H9 (cell line): ENCODE results near the gene TRPV4. TPM values are rescaled to one million over a fixed set of nuclear protein-coding genes. Genes with fewer than 3 reads are reported as not detected.

ENCODE experiments used
- DNase-seq: peaks from one replicate; pipeline ENCODE4 v3.0.0-alpha.2; 2017
- H2AFZ ChIP-seq: one replicate; pipeline ENCODE4 v1.6.1; 2013; ENCODE audit warnings: mild to moderate bottlenecking, low read length, control low read depth, moderate library complexity
- H2AK5ac ChIP-seq: 2 replicates; pipeline ENCODE4 v1.6.1; 2013; ENCODE audit warnings: low read length, control low read depth, mixed read lengths; ENCODE audit not compliant: insufficient read length
- H2BK120ac ChIP-seq: one replicate; pipeline ENCODE4 v1.6.1; 2013; ENCODE audit warnings: low read depth, mild to moderate bottlenecking, low read length, control low read depth, inconsistent platforms; ENCODE audit not compliant: poor library complexity, severe bottlenecking
- H2BK12ac ChIP-seq: 2 replicates; pipeline ENCODE4 v1.6.1; 2013; ENCODE audit warnings: low read length, control low read depth, mixed read lengths, low read depth; ENCODE audit not compliant: insufficient read length
- H2BK15ac ChIP-seq: 2 replicates; pipeline ENCODE4 v1.6.1; 2013; ENCODE audit warnings: low read depth, low read length, control low read depth
- H2BK20ac ChIP-seq: one replicate; pipeline ENCODE4 v1.6.1; 2013; ENCODE audit warnings: low read depth, mild to moderate bottlenecking, low read length, control low read depth, inconsistent platforms; ENCODE audit not compliant: poor library complexity, severe bottlenecking
- H2BK5ac ChIP-seq: 2 replicates; pipeline ENCODE4 v1.6.1; 2013; ENCODE audit warnings: low read length, control low read depth, mixed read lengths; ENCODE audit not compliant: insufficient read length
- H3K14ac ChIP-seq: 2 replicates; pipeline ENCODE4 v1.6.1; 2013; ENCODE audit warnings: low read length, control low read depth; ENCODE audit not compliant: insufficient read depth
- H3K18ac ChIP-seq: 2 replicates; pipeline ENCODE4 v1.6.1; 2013; ENCODE audit warnings: low read depth, mild to moderate bottlenecking, mixed read lengths, low read length, control low read depth; ENCODE audit not compliant: insufficient read length
- H3K23ac ChIP-seq: 2 replicates; pipeline ENCODE4 v1.6.1; 2013; ENCODE audit warnings: low read length, control low read depth, mixed read lengths, low read depth; ENCODE audit not compliant: insufficient read length
- H3K23me2 ChIP-seq: 2 replicates; pipeline ENCODE4 v1.6.1; 2013; ENCODE audit warnings: low read depth, mild to moderate bottlenecking, mixed read lengths, low read length, control low read depth; ENCODE audit not compliant: insufficient read length, poor library complexity, severe bottlenecking
- H3K27ac ChIP-seq: 2 replicates; pipeline ENCODE4 v1.5.1; 2013; ENCODE audit warnings: low read length, control low read depth, mixed read lengths, low read depth; ENCODE audit not compliant: insufficient read length
- H3K27me3 ChIP-seq: 2 replicates; pipeline ENCODE4 v1.6.1; 2013; ENCODE audit warnings: low read length, control low read depth, inconsistent platforms; ENCODE audit not compliant: insufficient read depth
- H3K4ac ChIP-seq: 2 replicates; pipeline ENCODE4 v1.6.1; 2013; ENCODE audit warnings: low read depth, mild to moderate bottlenecking, control low read depth, inconsistent platforms, low read length, moderate library complexity
- H3K4me1 ChIP-seq: 2 replicates; pipeline ENCODE4 v1.6.1; 2013; ENCODE audit warnings: low read length, control low read depth, inconsistent platforms; ENCODE audit not compliant: insufficient read depth
- H3K4me2 ChIP-seq: 2 replicates; pipeline ENCODE4 v1.6.1; 2013; ENCODE audit warnings: low read length, control low read depth, mixed read lengths; ENCODE audit not compliant: insufficient read length, insufficient read depth
- H3K56ac ChIP-seq: 2 replicates; pipeline ENCODE4 v1.6.1; 2013; ENCODE audit warnings: low read depth, mild to moderate bottlenecking, mixed read lengths, low read length, control low read depth; ENCODE audit not compliant: insufficient read length
- H3K79me1 ChIP-seq: 2 replicates; pipeline ENCODE4 v1.6.1; 2013; ENCODE audit warnings: low read depth, mild to moderate bottlenecking, moderate library complexity, low read length, control low read depth, inconsistent platforms; ENCODE audit not compliant: insufficient read depth, poor library complexity, severe bottlenecking
- H3K79me2 ChIP-seq: 2 replicates; pipeline ENCODE4 v1.6.1; 2013; ENCODE audit warnings: low read length, control low read depth, inconsistent platforms; ENCODE audit not compliant: insufficient read depth
- H3K9ac ChIP-seq: 2 replicates; pipeline ENCODE4 v1.6.1; 2013; ENCODE audit warnings: low read length, control low read depth, mixed read lengths; ENCODE audit not compliant: insufficient read length; ENCODE audit errors: extremely low read depth
- H3K9me3 ChIP-seq: one replicate; pipeline ENCODE4 v1.6.1; 2013; ENCODE audit warnings: low read depth, low read length, inconsistent platforms; ENCODE audit not compliant: control insufficient read depth
- H3T11ph ChIP-seq: one replicate; pipeline ENCODE4 v1.6.1; 2013; ENCODE audit warnings: mild to moderate bottlenecking, low read length, control low read depth, inconsistent platforms
- H4K20me1 ChIP-seq: one replicate; pipeline ENCODE4 v1.6.1; 2013; ENCODE audit not compliant: control insufficient read depth, insufficient read length, insufficient read depth
- H4K5ac ChIP-seq: 2 replicates; pipeline ENCODE4 v1.6.1; 2013; ENCODE audit warnings: low read depth, mild to moderate bottlenecking, mixed read lengths, low read length, control low read depth; ENCODE audit not compliant: insufficient read length
- H4K8ac ChIP-seq: replicated peaks from 2 replicates; pipeline ENCODE4 v1.6.1; 2013; ENCODE audit warnings: low read length, control low read depth, mixed read lengths, low read depth; ENCODE audit not compliant: insufficient read length
- H4K91ac ChIP-seq: 2 replicates; pipeline ENCODE4 v1.6.1; 2013; ENCODE audit warnings: low read depth, mild to moderate bottlenecking, moderate library complexity, mixed read lengths, low read length, control low read depth; ENCODE audit not compliant: insufficient read length
- H3K27ac Mint-ChIP-seq, 3 experiments: 2 replicates in 2 of 3; 3 replicates in 1 of 3; pipeline ENCODE4 v1.8.0; 2020 to 2021; ENCODE audit warnings: mixed read lengths in 3 of 3, mild to moderate bottlenecking in 1 of 3, moderate library complexity in 1 of 3
- H3K27me3 Mint-ChIP-seq: 2 replicates; pipeline ENCODE4 v1.8.0; 2021; ENCODE audit warnings: low read depth, mild to moderate bottlenecking, moderate library complexity, mixed read lengths
- H3K36me3 Mint-ChIP-seq, 3 experiments: 2 replicates in 2 of 3; 3 replicates in 1 of 3; pipeline ENCODE4 v1.8.0; 2020 to 2021; ENCODE audit warnings: low read depth in 3 of 3, mixed read lengths in 3 of 3; ENCODE audit not compliant: insufficient read depth in 1 of 3
- H3K4me1 Mint-ChIP-seq, 2 experiments: 2 replicates each; pipeline ENCODE4 v1.8.0; 2020; ENCODE audit warnings: mixed read lengths in 2 of 2
- H3K4me3 Mint-ChIP-seq, 2 experiments: 2 replicates in 1 of 2; 3 replicates in 1 of 2; pipeline ENCODE4 v1.8.0; 2020 to 2021; ENCODE audit warnings: mild to moderate bottlenecking in 2 of 2, mixed read lengths in 2 of 2, moderate library complexity in 1 of 2
- H3K9me3 Mint-ChIP-seq, 2 experiments: 2 replicates in 1 of 2; 3 replicates in 1 of 2; pipeline ENCODE4 v1.8.0; 2020; ENCODE audit warnings: mild to moderate bottlenecking in 2 of 2, mixed read lengths in 2 of 2, moderate library complexity in 1 of 2
- WGBS: extraction: QIAGEN DNeasy Blood & Tissue Kit; methylation state at CpG from one replicate; pipeline ENCODE4 v1.1.7; 2013; ENCODE audit warnings: missing lambda C conversion rate, low lambda C conversion rate, mixed read lengths; ENCODE audit not compliant: insufficient read length; ENCODE audit errors: extremely low coverage; 5-methylcytosine and 5-hydroxymethylcytosine counted together
- total RNA-seq: library from RNA; stranded (reverse); gene quantifications from 2 replicates; pipeline ENCODE4 v1.2.1, GENCODE V29; 2021
- TF ChIP-seq, protein P1 (sequence below): fragments of 200-600 bp; sonication (generic); conservative IDR thresholded peaks from 3 replicates; pipeline ENCODE4 v1.8.0; 2021; ENCODE audit warnings: antibody characterized with exemption, mild to moderate bottlenecking

TRPV4 gene
- total RNA-seq, 1 experiment from 2014 or later: 4.9 TPM

DNA sequence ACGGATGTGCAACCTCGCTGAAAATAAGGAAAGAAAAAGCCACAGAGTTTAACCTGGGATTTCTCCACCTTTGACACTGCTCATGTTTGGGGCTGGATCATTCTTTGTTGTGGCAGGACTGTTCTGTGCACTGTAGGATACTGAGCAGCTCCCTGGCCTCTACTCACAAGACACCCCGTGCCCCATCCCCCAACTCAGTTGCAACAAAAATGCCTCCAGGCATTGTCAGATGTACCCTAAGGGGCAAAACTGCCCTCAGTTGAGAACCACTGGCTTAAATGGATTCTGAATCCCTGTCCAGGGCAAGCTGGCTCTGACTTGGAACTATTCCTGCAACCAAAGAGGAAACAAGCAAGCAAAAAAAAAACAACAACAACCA lies 45.0 kb upstream of the TRPV4 start:
- Histone ChIP-seq H4K91ac (no peak overlapping the region), H3K23ac (no peak overlapping the region), H3K27ac (no peak overlapping the region), H3K14ac (no peak overlapping the region), H3K4me1 (peaks cover 12% of the 10 kb centered on the region), H2BK5ac (no peak overlapping the region), H2BK15ac (no peak overlapping the region), H3K4me2 (peak overlapping the region; percentile 8), H3K4ac (no peak overlapping the region), H4K20me1 (no peaks in the 10 kb centered on the region), H4K8ac (no peak overlapping the region), H2AK5ac (no peak overlapping the region), H3K79me2 (peaks cover 8% of the 10 kb centered on the region; the same call in 1 of the 2 replicates), H2BK120ac (no peak overlapping the region), H4K5ac (no peak overlapping the region), H3K56ac (no peak overlapping the region), H3K9ac (no peak overlapping the region), H3K23me2 (peaks cover 11% of the 10 kb centered on the region), H3K27me3 (no peaks in the 10 kb centered on the region), H3K9me3 (no peaks in the 10 kb centered on the region), H2BK20ac (no peak overlapping the region), H2AFZ (no peak overlapping the region), H3K79me1 (no peaks in the 10 kb centered on the region), H2BK12ac (no peak overlapping the region), H3K18ac (no peak overlapping the region), H3T11ph (no peak overlapping the region)
- DNase-seq: no peak
- TF ChIP-seq, protein P1, sequence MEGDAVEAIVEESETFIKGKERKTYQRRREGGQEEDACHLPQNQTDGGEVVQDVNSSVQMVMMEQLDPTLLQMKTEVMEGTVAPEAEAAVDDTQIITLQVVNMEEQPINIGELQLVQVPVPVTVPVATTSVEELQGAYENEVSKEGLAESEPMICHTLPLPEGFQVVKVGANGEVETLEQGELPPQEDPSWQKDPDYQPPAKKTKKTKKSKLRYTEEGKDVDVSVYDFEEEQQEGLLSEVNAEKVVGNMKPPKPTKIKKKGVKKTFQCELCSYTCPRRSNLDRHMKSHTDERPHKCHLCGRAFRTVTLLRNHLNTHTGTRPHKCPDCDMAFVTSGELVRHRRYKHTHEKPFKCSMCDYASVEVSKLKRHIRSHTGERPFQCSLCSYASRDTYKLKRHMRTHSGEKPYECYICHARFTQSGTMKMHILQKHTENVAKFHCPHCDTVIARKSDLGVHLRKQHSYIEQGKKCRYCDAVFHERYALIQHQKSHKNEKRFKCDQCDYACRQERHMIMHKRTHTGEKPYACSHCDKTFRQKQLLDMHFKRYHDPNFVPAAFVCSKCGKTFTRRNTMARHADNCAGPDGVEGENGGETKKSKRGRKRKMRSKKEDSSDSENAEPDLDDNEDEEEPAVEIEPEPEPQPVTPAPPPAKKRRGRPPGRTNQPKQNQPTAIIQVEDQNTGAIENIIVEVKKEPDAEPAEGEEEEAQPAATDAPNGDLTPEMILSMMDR: no peak
- Mint-ChIP-seq H3K4me1 (peaks cover 37 to 42% of the 10 kb centered on the region in 2 experiments), H3K27me3 (peaks cover 4% of the 10 kb centered on the region), H3K9me3 (no peaks in the 10 kb centered on the region; a peak in 1 of 5 replicates), H3K4me3 (peak overlapping the region in 1 of 2 experiments; percentile 96; a peak in 3 of 5 replicates), H3K27ac (no peak overlapping the region), H3K36me3 (no peaks in the 10 kb centered on the region; a peak in 1 of 7 replicates)
- WGBS: no CpG with 5 or more reads among the region's 3 CpGs
